ENCODE measurements around the gene SNX21. TPM values are rescaled to one million over a fixed set of nuclear protein-coding genes. Genes with fewer than 3 reads are reported as not detected.

The SNX21 gene
- total RNA-seq, 4 donors from 2014 or later = 36.7 to 222 (median 63.0) TPM

GRCh38 chr20:45835825-45836224 is 2.2 kb downstream of the SNX21 start:
- Histone ChIP-seq H3K9me3 (no peaks in the 10 kb centered on the region), H3K4me1 (peaks cover 19 to 40% (median 28%) of the 10 kb centered on the region in 4 donors), H3K27me3 (no peaks in the 10 kb centered on the region), H3K27ac (peak overlapping the region; percentile 91 to 98 (median 93)), H3K4me3 (peak overlapping the region in 1 of 4 donors; percentile 84), H3K36me3 (no peaks in the 10 kb centered on the region)
- in situ Hi-C loops (cut with MboI; ENCODE audit: low pct_ligation_motif_present in 1 of 4, low pct_unique_long_range_greater_than_20kb in 1 of 4, low sequenced_read_pairs in 3 of 4) (no loop called here), intact Hi-C loops (cut with DNase I; ENCODE audit: low total_unique reads) (no loop called here)
- WGBS, 2 donors (ENCODE audit: low coverage in 1 of 2) = 84% methylated on average over 5 of the region's 5 CpGs; no CpG with 5 or more reads in 1 of the 2 donors
- TF ChIP-seq POLR2A (IDR thresholded peaks at IDR 0.05) = no peak
- no peak for TF ChIP-seq EP300 (IDR thresholded peaks at IDR 0.05; ENCODE audit: low read depth)
- peak in 1 of 3 donors; percentile 15 for TF ChIP-seq POLR2AphosphoS5 (IDR thresholded peaks at IDR 0.05)
- peak; percentile 20 for DNase-seq

GRCh38 chr20:45836841-45837240 is 3.2 kb downstream of the SNX21 start:
- peaks cover 22 to 44% (median 28%) of the 10 kb centered on the region in 4 donors for H3K4me1 ChIP-seq
- WGBS, 2 donors (ENCODE audit: low coverage in 1 of 2) = 20 to 42% methylated on average over 1 of the region's 1 CpG
- peak overlapping the region in 1 of 4 donors; percentile 98 for H3K27ac ChIP-seq
- intact Hi-C loops (cut with DNase I; ENCODE audit: low total_unique reads) = no loop called here
- no peaks in the 10 kb centered on the region for H3K27me3 ChIP-seq
- TF ChIP-seq, protein P1, sequence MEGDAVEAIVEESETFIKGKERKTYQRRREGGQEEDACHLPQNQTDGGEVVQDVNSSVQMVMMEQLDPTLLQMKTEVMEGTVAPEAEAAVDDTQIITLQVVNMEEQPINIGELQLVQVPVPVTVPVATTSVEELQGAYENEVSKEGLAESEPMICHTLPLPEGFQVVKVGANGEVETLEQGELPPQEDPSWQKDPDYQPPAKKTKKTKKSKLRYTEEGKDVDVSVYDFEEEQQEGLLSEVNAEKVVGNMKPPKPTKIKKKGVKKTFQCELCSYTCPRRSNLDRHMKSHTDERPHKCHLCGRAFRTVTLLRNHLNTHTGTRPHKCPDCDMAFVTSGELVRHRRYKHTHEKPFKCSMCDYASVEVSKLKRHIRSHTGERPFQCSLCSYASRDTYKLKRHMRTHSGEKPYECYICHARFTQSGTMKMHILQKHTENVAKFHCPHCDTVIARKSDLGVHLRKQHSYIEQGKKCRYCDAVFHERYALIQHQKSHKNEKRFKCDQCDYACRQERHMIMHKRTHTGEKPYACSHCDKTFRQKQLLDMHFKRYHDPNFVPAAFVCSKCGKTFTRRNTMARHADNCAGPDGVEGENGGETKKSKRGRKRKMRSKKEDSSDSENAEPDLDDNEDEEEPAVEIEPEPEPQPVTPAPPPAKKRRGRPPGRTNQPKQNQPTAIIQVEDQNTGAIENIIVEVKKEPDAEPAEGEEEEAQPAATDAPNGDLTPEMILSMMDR (IDR thresholded peaks at IDR 0.05) = no peak
- TF ChIP-seq POLR2A (IDR thresholded peaks at IDR 0.05) (no peak), EP300 (IDR thresholded peaks at IDR 0.05; ENCODE audit: low read depth) (no peak), POLR2AphosphoS5 (IDR thresholded peaks at IDR 0.05) (no peak)
- H3K36me3 ChIP-seq = no peaks in the 10 kb centered on the region
- H3K4me3 ChIP-seq = no peak overlapping the region
- in situ Hi-C loops (cut with MboI; ENCODE audit: low pct_ligation_motif_present in 1 of 4, low pct_unique_long_range_greater_than_20kb in 1 of 4, low sequenced_read_pairs in 3 of 4) = no loop called here
- H3K9me3 ChIP-seq = no peaks in the 10 kb centered on the region
- DNase-seq = no peak

DNA sequence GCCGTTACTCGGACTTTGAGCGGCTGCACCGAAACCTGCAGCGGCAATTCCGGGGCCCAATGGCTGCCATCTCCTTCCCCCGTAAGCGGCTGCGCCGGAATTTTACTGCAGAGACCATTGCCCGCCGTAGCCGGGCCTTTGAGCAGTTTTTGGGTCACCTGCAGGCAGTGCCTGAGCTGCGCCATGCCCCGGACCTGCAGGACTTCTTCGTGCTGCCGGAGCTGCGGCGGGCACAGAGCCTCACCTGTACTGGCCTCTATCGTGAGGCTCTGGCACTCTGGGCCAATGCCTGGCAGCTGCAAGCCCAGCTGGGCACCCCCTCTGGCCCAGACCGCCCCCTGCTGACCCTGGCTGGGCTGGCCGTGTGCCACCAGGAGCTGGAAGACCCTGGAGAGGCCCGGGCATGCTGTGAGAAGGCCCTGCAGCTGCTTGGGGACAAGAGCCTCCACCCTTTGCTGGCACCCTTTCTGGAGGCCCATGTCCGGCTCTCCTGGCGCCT is 7.2 kb downstream of the SNX21 start:
- Histone ChIP-seq H3K36me3 (peaks cover 0 to 14% (median 5%) of the 10 kb centered on the region in 4 donors), H3K4me3 (no peak overlapping the region), H3K4me1 (peaks cover 4 to 30% (median 11%) of the 10 kb centered on the region in 4 donors), H3K27ac (peak overlapping the region in 1 of 4 donors; percentile 70), H3K27me3 (no peaks in the 10 kb centered on the region), H3K9me3 (no peaks in the 10 kb centered on the region)
- in situ Hi-C loops (cut with MboI; ENCODE audit: low pct_ligation_motif_present in 1 of 4, low pct_unique_long_range_greater_than_20kb in 1 of 4, low sequenced_read_pairs in 3 of 4) (no loop called here), intact Hi-C loops (cut with DNase I; ENCODE audit: low total_unique reads) (no loop called here)
- 95% methylated on average over 21 of the region's 25 CpGs; no CpG with 5 or more reads in 1 of the 2 donors for WGBS, 2 donors (ENCODE audit: low coverage in 1 of 2)
- no peak for TF ChIP-seq EP300 (IDR thresholded peaks at IDR 0.05; ENCODE audit: low read depth)
- no peak for TF ChIP-seq POLR2AphosphoS5 (IDR thresholded peaks at IDR 0.05)
- TF ChIP-seq, protein P1 (IDR thresholded peaks at IDR 0.05) = no peak
- TF ChIP-seq POLR2A (IDR thresholded peaks at IDR 0.05) = no peak
- DNase-seq = no peak

- Histone ChIP-seq H3K4me1 (peaks cover 4 to 26% (median 10%) of the 10 kb centered on the region in 4 donors), H3K4me3 (no peak overlapping the region), H3K36me3 (peaks cover 0 to 22% (median 5%) of the 10 kb centered on the region in 4 donors), H3K9me3 (no peaks in the 10 kb centered on the region), H3K27me3 (no peaks in the 10 kb centered on the region), H3K27ac (peak overlapping the region; percentile 39 to 70 (median 61))
- intact Hi-C loops (cut with DNase I; ENCODE audit: low total_unique reads) = no loop called here
- TF ChIP-seq POLR2A (IDR thresholded peaks at IDR 0.05) (no peak), POLR2AphosphoS5 (IDR thresholded peaks at IDR 0.05) (no peak), EP300 (IDR thresholded peaks at IDR 0.05; ENCODE audit: low read depth) (no peak)
- TF ChIP-seq, protein P1 (IDR thresholded peaks at IDR 0.05) = no peak
- DNase-seq = no peak
- 95% methylated on average over 10 of the region's 10 CpGs; no CpG with 5 or more reads in 1 of the 2 donors for WGBS, 2 donors (ENCODE audit: low coverage in 1 of 2)
- in situ Hi-C loops (cut with MboI; ENCODE audit: low pct_ligation_motif_present in 1 of 4, low pct_unique_long_range_greater_than_20kb in 1 of 4, low sequenced_read_pairs in 3 of 4) = no loop called here
Observed at GRCh38 chr20:45841407-45842129, 8.0 kb downstream of the SNX21 start.
